HepG2 (cell line): ENCODE measurements around the gene NOTUM. TPM values are rescaled to one million over a fixed set of nuclear protein-coding genes. Genes with fewer than 3 reads are reported as not detected.
A peak's percentile ranks its signal among the peaks of the same experiment; 100 is the strongest.

ENCODE experiments used
- AGO2 ChIP-seq: fragments of 200-400 bp; formaldehyde crosslinking; optimal IDR thresholded peaks from 2 replicates; pipeline ENCODE3; 2017; ENCODE audit warnings: mild to moderate bottlenecking, low read depth, low read length, moderate library complexity
- ATF6 ChIP-seq: sonication (generic); formaldehyde crosslinking; conservative IDR thresholded peaks from 2 replicates; pipeline ENCODE4 v1.4.0; 2020; ENCODE audit warnings: missing genetic modification reagents
- CHD4 ChIP-seq: fragments of 200-600 bp; sonication (generic); IDR thresholded peaks from 2 replicates; pipeline ENCODE4 v1.7.0; 2017; ENCODE audit warnings: mild to moderate bottlenecking, low read length, borderline replicate concordance
- HIC2 ChIP-seq: sonication (generic); formaldehyde crosslinking; IDR thresholded peaks from 2 replicates; pipeline ENCODE4 v1.9.0; 2022; ENCODE audit warnings: low read depth, missing genetic modification reagents
- MBNL3 ChIP-seq: fragments of 250-450 bp; sonication (Bioruptor Pico); conservative IDR thresholded peaks from 2 replicates; pipeline ENCODE4 v1.8.0; 2022; ENCODE audit warnings: mild to moderate bottlenecking, inconsistent platforms
- MZF1 ChIP-seq: sonication (generic); formaldehyde crosslinking; IDR thresholded peaks from 2 replicates; pipeline ENCODE4 v1.8.1; 2023; ENCODE audit warnings: mild to moderate bottlenecking, missing genetic modification reagents, borderline replicate concordance
- NCOA5 ChIP-seq: sonication (generic); formaldehyde crosslinking; IDR thresholded peaks from 2 replicates; pipeline ENCODE4 v1.4.0; 2020; ENCODE audit warnings: missing genetic modification reagents
- POGZ ChIP-seq: sonication (generic); formaldehyde crosslinking; IDR thresholded peaks from 2 replicates; pipeline ENCODE4 v1.4.0; 2020; ENCODE audit warnings: mild to moderate bottlenecking, missing genetic modification reagents
- RELA ChIP-seq: sonication (generic); formaldehyde crosslinking; IDR thresholded peaks from 2 replicates; pipeline ENCODE4 v1.4.0; 2020; ENCODE audit warnings: missing genetic modification reagents
- RXRA ChIP-seq: sonication (generic); formaldehyde crosslinking; IDR thresholded peaks from 2 replicates; pipeline ENCODE4 v1.5.1; 2020; ENCODE audit warnings: missing genetic modification reagents
- SAFB2 ChIP-seq: sonication (generic); formaldehyde crosslinking; IDR thresholded peaks from 2 replicates; pipeline ENCODE4 v1.5.1; 2020; ENCODE audit warnings: missing genetic modification reagents, low read depth, mild to moderate bottlenecking, borderline replicate concordance
- SYNCRIP ChIP-seq: fragments of 200-400 bp; formaldehyde crosslinking; IDR thresholded peaks from 2 replicates; pipeline ENCODE4 v1.6.1; 2018; ENCODE audit warnings: mild to moderate bottlenecking, low read depth, low read length; ENCODE audit not compliant: insufficient read depth
- TFAP4 ChIP-seq: sonication (generic); IDR thresholded peaks from 2 replicates; pipeline ENCODE4 v1.6.1; 2016; ENCODE audit warnings: low read depth, borderline replicate concordance
- ZBTB49 ChIP-seq: sonication (generic); formaldehyde crosslinking; IDR thresholded peaks from 2 replicates; pipeline ENCODE4 v1.4.0; 2020; ENCODE audit warnings: missing genetic modification reagents, borderline replicate concordance
- ZNF235 ChIP-seq: sonication (generic); formaldehyde crosslinking; IDR thresholded peaks from 2 replicates; pipeline ENCODE4 v1.8.1; 2023; ENCODE audit warnings: mild to moderate bottlenecking, missing genetic modification reagents, borderline replicate concordance
- ZNF253 ChIP-seq: sonication (generic); formaldehyde crosslinking; IDR thresholded peaks from 2 replicates; pipeline ENCODE4 v1.8.0; 2022; ENCODE audit warnings: mild to moderate bottlenecking, missing genetic modification reagents, borderline replicate concordance
- ZNF274 ChIP-seq: sonication (generic); formaldehyde crosslinking; IDR thresholded peaks from 2 replicates; pipeline ENCODE4 v1.5.1; 2020; ENCODE audit warnings: mild to moderate bottlenecking, missing genetic modification reagents
- ZNF468 ChIP-seq: sonication (generic); formaldehyde crosslinking; IDR thresholded peaks from 2 replicates; pipeline ENCODE4 v1.8.0; 2022; ENCODE audit warnings: mild to moderate bottlenecking, moderate library complexity, missing genetic modification reagents
- ZNF510 ChIP-seq: sonication (generic); formaldehyde crosslinking; IDR thresholded peaks from 2 replicates; pipeline ENCODE4 v1.4.0; 2020; ENCODE audit warnings: low read depth, mild to moderate bottlenecking, missing genetic modification reagents
- ZNF660 ChIP-seq: sonication (generic); formaldehyde crosslinking; IDR thresholded peaks from 2 replicates; pipeline ENCODE4 v1.5.1; 2020; ENCODE audit warnings: mild to moderate bottlenecking, low read depth, missing genetic modification reagents, borderline replicate concordance
- ZNF7 ChIP-seq: IDR thresholded peaks from 2 replicates; pipeline ENCODE4 v1.6.1; 2016; ENCODE audit warnings: missing biosample characterization, missing genetic modification reagents
- ZNF850 ChIP-seq: sonication (generic); formaldehyde crosslinking; conservative IDR thresholded peaks from 2 replicates; pipeline ENCODE4 v1.9.0; 2021; ENCODE audit warnings: mild to moderate bottlenecking, missing genetic modification reagents
- polyA plus RNA-seq, 8 experiments: library from polyadenylated mRNA; depleted of rRNA in 3 of 8; stranded (reverse) in 7 of 8; unstranded in 1 of 8; fragments of >200 nt; fragmentation: Illumina TruSeq in 4 of 8; extraction: Trizol in 4 of 8; gene quantifications; 2 replicates each; pipeline versions ENCODE4 v1.2.1 to v1.2.3, GENCODE V29; 2011 to 2016; ENCODE audit warnings: low read depth in 4 of 8, missing spikeins in 1 of 8, mixed read lengths in 1 of 8; ENCODE audit not compliant: insufficient read depth in 1 of 8
- total RNA-seq, 5 experiments: library from RNA; depleted of rRNA; stranded (reverse); fragments of >200 nt; fragmentation: Illumina TruSeq; extraction: Trizol; gene quantifications; 2 replicates each; pipeline ENCODE4 v1.2.3, GENCODE V29; 2016; ENCODE audit warnings: low read depth in 1 of 5

The NOTUM gene
- total and polyA plus RNA-seq, 2 of the 13 experiments (the other 11 are each of a cell fraction or from before 2014, with no cell fraction given): 150 to 160 TPM

- TF ChIP-seq SYNCRIP (no peak), RELA (CRISPR knock-in tag) (no peak), ZNF510 (CRISPR knock-in tag) (peak; percentile 84; the same call in 1 of the 2 replicates), ATF6 (CRISPR knock-in tag) (no peak; the same call in none of the 2 replicates), RXRA (CRISPR knock-in tag) (peak; percentile 97), ZNF235 (0 out of 2 replicates have a peak, but pooled peaks have one; percentile 16), POGZ (CRISPR knock-in tag) (no peak; the same call in none of the 2 replicates), CHD4 (peak; percentile 74; the same call in 1 of the 2 replicates), ZNF7 (CRISPR knock-in tag) (no peak), ZNF468 (no peak), ZNF253 (CRISPR knock-in tag) (peak; percentile 81; the same call in 1 of the 2 replicates), MZF1 (CRISPR knock-in tag) (no peak), AGO2 (peak; percentile 79), ZNF274 (CRISPR knock-in tag) (peak; percentile 91), NCOA5 (CRISPR knock-in tag) (no peak; the same call in 1 of the 2 replicates), TFAP4 (peak; percentile 29), MBNL3 (CRISPR knock-in tag) (no peak), SAFB2 (CRISPR knock-in tag) (peak; percentile 59; the same call in 1 of the 2 replicates), HIC2 (peak; percentile 94), ZBTB49 (CRISPR knock-in tag) (no peak), ZNF660 (CRISPR knock-in tag) (no peak), ZNF850 (CRISPR knock-in tag) (no peak)
These were observed 50.8 kb downstream of the NOTUM start (continued) for GRCh38 chr17:81909966-81910839.
